ENCODE results near the gene NTM.
A peak's percentile ranks its signal among the peaks of the same experiment; 100 is the strongest.

The NTM gene

GRCh38 chr11:131687291-131688047 is 317.1 kb downstream of the NTM start:
- no peak for DNase-seq (ENCODE audit: low spot score)

GRCh38 chr11:131688048-131688693 is 317.8 kb downstream of the NTM start:
- DNase-seq (ENCODE audit: low spot score) = peak; percentile 91

GRCh38 chr11:131689049-131689925 is 318.9 kb downstream of the NTM start:
- no peak for DNase-seq (ENCODE audit: low spot score)

GRCh38 chr11:131690362-131690761 is 319.9 kb downstream of the NTM start:
- DNase-seq (ENCODE audit: low spot score) = no peak

- DNase-seq (ENCODE audit: low spot score) = no peak
Measured at GRCh38 chr11:131690776-131691175, 320.4 kb downstream of the NTM start.

GRCh38 chr11:131691181-131692041 is 321.0 kb downstream of the NTM start:
- peak; percentile 71 for DNase-seq (ENCODE audit: low spot score)

GRCh38 chr11:131692151-131692550 is 321.7 kb downstream of the NTM start:
- no peak for DNase-seq (ENCODE audit: low spot score)

GRCh38 chr11:131692961-131693360 is 322.5 kb downstream of the NTM start:
- DNase-seq (ENCODE audit: low spot score) = no peak

- no peak for DNase-seq (ENCODE audit: low spot score)
Measured at GRCh38 chr11:131693756-131694155, 323.3 kb downstream of the NTM start.

- peak; percentile 91 for DNase-seq (ENCODE audit: low spot score)
Measured at GRCh38 chr11:131694526-131695424, 324.4 kb downstream of the NTM start.

GRCh38 chr11:131695889-131696429 is 325.5 kb downstream of the NTM start:
- no peak for DNase-seq (ENCODE audit: low spot score)

- DNase-seq (ENCODE audit: low spot score) = no peak
Measured at GRCh38 chr11:131696690-131697089, 326.3 kb downstream of the NTM start.

- DNase-seq (ENCODE audit: low spot score) = no peak
Measured at GRCh38 chr11:131703311-131703710, 332.9 kb downstream of the NTM start.

GRCh38 chr11:131704682-131705081 is 334.3 kb downstream of the NTM start:
- no peak for DNase-seq (ENCODE audit: low spot score)

GRCh38 chr11:131710511-131710910 is 340.1 kb downstream of the NTM start:
- DNase-seq (ENCODE audit: low spot score) = no peak

- no peak for DNase-seq (ENCODE audit: low spot score)
Measured at GRCh38 chr11:131712897-131713296, 342.5 kb downstream of the NTM start.

- DNase-seq (ENCODE audit: low spot score) = no peak
Measured at GRCh38 chr11:131713529-131714134, 343.2 kb downstream of the NTM start.

GRCh38 chr11:131717616-131718015 is 347.2 kb downstream of the NTM start:
- no peak for DNase-seq (ENCODE audit: low spot score)

- no peak for DNase-seq (ENCODE audit: low spot score)
Measured at GRCh38 chr11:131723088-131723487, 352.7 kb downstream of the NTM start.

- DNase-seq (ENCODE audit: low spot score) = no peak
Measured at GRCh38 chr11:131724436-131724975, 354.1 kb downstream of the NTM start.
